Tibial nerve (tissue), 4 donors: Measurements from ENCODE around the gene SLC24A3. TPM values are rescaled to one million over a fixed set of nuclear protein-coding genes. Genes with fewer than 3 reads are reported as not detected.

Source experiments
- DNase-seq, 2 donors: peaks; one replicate each; pipeline ENCODE4 v3.0.0-alpha.2; 2019; ENCODE audit warnings: low spot score in 2 of 2
- H3K27ac ChIP-seq, 4 donors: fragments of 200-600 bp; sonication (generic) in 3 of 4; one replicate each; pipeline ENCODE4 v1.5.1; 2017 to 2019; ENCODE audit warnings: mild to moderate bottlenecking in 1 of 4
- H3K27me3 ChIP-seq, 2 donors: fragments of 200-600 bp; sonication (generic) in 1 of 2; one replicate each; pipeline versions ENCODE4 v1.5.1 to v1.6.0; 2017 to 2019
- H3K36me3 ChIP-seq, 3 donors: fragments of 200-600 bp; sonication (generic); one replicate each; pipeline ENCODE4 v1.5.1; 2018 to 2019
- H3K4me1 ChIP-seq, 4 donors: fragments of 200-600 bp; sonication (generic) in 3 of 4; one replicate each; pipeline ENCODE4 v1.5.1; 2017 to 2019
- H3K4me3 ChIP-seq, 4 donors: fragments of 200-600 bp; sonication (generic) in 3 of 4; one replicate each; pipeline ENCODE4 v1.5.1; 2017 to 2019; ENCODE audit warnings: mild to moderate bottlenecking in 1 of 4, moderate library complexity in 1 of 4
- H3K9me3 ChIP-seq, 4 donors: fragments of 200-600 bp; sonication (generic) in 3 of 4; one replicate each; pipeline ENCODE4 v1.5.1; 2017 to 2019
- EP300 ChIP-seq, 2 donors: sonication (generic); formaldehyde crosslinking; IDR thresholded peaks; one replicate each; pipeline ENCODE4 v1.6.1; 2017; ENCODE audit warnings: antibody characterized with exemption in 2 of 2, mild to moderate bottlenecking in 1 of 2
- POLR2A ChIP-seq, 2 donors: fragments of 450-650 bp; IDR thresholded peaks; one replicate each; pipeline ENCODE4 v1.6.1; 2017; ENCODE audit warnings: antibody characterized with exemption in 2 of 2, mild to moderate bottlenecking in 2 of 2, moderate library complexity in 2 of 2
- WGBS, 2 donors: methylation state at CpG; one replicate each; pipeline ENCODE4 v1.1.5; 2018; 5-methylcytosine and 5-hydroxymethylcytosine counted together
- total RNA-seq, 4 donors: library from RNA; depleted of rRNA; stranded (reverse); fragments of >200 nt; gene quantifications; one replicate each; pipeline ENCODE4 v1.1.0, GENCODE V29; 2016
- TF ChIP-seq, protein P1 (sequence below), 5 experiments: fragments of 200-600 bp in 3 of 5; fragments of 450-650 bp in 2 of 5; sonication (generic) in 3 of 5; IDR thresholded peaks; one replicate each; pipeline ENCODE4 v1.5.1; 2016 to 2019; ENCODE audit warnings: antibody characterized with exemption in 5 of 5, mild to moderate bottlenecking in 3 of 5, moderate library complexity in 2 of 5

SLC24A3 gene
- total RNA-seq, 4 donors from 2014 or later, result 1.3 to 4.0 (median 2.7) TPM

DNA sequence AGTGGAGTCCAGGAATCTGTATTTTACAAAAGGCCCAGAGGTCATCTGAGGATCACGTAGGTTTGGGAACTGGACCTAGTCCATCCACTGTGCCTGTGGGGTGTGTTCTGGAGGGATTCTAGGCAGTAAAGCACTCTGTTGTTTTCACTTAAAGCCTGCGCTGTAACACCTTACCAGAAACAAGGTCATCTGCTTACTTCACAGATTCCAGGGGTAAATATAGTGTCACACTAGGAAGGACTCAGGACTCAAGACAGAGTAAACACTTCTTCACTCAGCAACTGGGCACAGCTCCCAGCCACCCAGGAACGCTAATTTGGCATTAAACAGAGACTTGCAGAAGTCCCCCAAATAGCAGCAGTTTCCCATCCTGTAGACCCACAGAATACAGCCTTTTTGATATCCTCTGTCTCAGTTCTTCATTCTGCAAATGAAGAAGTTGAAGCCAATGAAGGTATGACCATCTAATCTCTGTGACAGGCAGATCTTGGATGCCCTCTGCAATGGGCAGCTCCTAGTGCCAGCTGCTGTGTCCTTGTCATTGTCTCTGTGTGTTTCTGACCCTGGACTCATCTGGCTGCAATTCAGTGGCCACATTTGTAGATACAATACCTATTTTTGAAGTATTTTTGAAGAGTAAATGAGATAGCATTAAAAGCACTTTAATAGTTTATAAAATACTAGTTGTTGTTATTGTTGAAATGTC lies 129.1 kb downstream of the SLC24A3 start:
- Histone ChIP-seq H3K9me3 (no peaks in the 10 kb centered on the region), H3K27ac (no peak overlapping the region), H3K4me3 (no peak overlapping the region), H3K4me1 (no peaks in the 10 kb centered on the region), H3K36me3 (no peaks in the 10 kb centered on the region), H3K27me3 (no peaks in the 10 kb centered on the region)
- TF ChIP-seq, protein P1, sequence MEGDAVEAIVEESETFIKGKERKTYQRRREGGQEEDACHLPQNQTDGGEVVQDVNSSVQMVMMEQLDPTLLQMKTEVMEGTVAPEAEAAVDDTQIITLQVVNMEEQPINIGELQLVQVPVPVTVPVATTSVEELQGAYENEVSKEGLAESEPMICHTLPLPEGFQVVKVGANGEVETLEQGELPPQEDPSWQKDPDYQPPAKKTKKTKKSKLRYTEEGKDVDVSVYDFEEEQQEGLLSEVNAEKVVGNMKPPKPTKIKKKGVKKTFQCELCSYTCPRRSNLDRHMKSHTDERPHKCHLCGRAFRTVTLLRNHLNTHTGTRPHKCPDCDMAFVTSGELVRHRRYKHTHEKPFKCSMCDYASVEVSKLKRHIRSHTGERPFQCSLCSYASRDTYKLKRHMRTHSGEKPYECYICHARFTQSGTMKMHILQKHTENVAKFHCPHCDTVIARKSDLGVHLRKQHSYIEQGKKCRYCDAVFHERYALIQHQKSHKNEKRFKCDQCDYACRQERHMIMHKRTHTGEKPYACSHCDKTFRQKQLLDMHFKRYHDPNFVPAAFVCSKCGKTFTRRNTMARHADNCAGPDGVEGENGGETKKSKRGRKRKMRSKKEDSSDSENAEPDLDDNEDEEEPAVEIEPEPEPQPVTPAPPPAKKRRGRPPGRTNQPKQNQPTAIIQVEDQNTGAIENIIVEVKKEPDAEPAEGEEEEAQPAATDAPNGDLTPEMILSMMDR (IDR thresholded peaks at IDR 0.05), result no peak
- TF ChIP-seq EP300 (IDR thresholded peaks at IDR 0.05) (no peak), POLR2A (IDR thresholded peaks at IDR 0.05) (no peak)
- no peak for DNase-seq
- WGBS, 2 donors, result 72 to 81% methylated on average over 3 of the region's 3 CpGs

DNA sequence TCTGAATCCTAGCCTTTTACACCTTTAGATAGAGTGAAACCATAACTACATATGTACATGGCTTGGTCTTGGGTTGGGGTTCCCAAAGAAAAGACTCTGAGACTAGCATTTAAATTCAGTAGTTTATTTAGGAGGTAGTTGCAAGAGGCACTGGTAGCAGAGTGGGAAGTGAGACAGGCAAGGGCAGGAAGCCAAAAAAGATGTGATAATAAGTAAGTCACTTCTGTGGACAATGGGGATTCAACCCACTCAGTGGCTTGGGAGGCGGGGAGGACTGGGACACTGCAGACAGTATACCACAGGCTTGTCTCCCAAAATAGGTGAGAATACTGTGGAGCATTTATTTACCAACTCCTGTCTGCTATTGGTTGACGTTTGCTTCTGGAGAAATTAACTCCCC lies 131.9 kb downstream of the SLC24A3 start:
- WGBS, 2 donors, result 78 to 82% methylated on average over 2 of the region's 2 CpGs
- no peak overlapping the region for H3K27ac ChIP-seq
- no peaks in the 10 kb centered on the region for H3K9me3 ChIP-seq
- H3K27me3 ChIP-seq, result no peaks in the 10 kb centered on the region
- no peak for DNase-seq
- H3K36me3 ChIP-seq, result no peaks in the 10 kb centered on the region
- TF ChIP-seq EP300 (IDR thresholded peaks at IDR 0.05) (no peak), POLR2A (IDR thresholded peaks at IDR 0.05) (no peak)
- TF ChIP-seq, protein P1 (IDR thresholded peaks at IDR 0.05), result no peak
- H3K4me3 ChIP-seq, result no peak overlapping the region
- no peaks in the 10 kb centered on the region for H3K4me1 ChIP-seq

DNA sequence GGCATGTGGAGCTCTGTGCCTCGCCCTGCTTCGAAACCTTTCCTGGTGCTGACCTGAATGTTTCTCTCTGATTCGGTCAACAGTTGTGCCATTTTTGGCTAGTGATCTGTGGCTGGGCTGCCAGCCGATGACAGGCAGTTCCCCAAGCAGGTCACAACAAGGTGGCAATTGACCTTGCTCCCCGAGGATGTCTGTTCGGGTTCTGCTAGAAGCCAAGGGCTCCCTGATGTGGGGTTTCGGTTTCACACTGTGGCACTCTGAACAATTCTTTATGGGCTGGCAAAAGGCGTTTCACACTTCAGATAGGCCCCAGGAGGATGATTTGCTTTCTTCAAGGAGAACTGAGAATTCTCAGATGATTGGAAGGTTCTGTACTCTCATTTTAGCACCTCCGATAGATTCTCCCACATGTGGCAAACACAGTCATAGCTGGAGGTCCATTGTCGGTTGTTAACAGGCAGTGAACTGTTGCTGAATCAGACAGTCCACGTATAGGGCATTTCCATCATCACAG lies 135.6 kb downstream of the SLC24A3 start:
- Histone ChIP-seq H3K4me3 (no peak overlapping the region), H3K4me1 (no peaks in the 10 kb centered on the region), H3K27ac (no peak overlapping the region), H3K36me3 (no peaks in the 10 kb centered on the region), H3K27me3 (no peaks in the 10 kb centered on the region), H3K9me3 (no peaks in the 10 kb centered on the region)
- no peak for TF ChIP-seq POLR2A (IDR thresholded peaks at IDR 0.05)
- 80 to 82% methylated on average over 11 of the region's 11 CpGs for WGBS, 2 donors
- DNase-seq, result no peak

DNA sequence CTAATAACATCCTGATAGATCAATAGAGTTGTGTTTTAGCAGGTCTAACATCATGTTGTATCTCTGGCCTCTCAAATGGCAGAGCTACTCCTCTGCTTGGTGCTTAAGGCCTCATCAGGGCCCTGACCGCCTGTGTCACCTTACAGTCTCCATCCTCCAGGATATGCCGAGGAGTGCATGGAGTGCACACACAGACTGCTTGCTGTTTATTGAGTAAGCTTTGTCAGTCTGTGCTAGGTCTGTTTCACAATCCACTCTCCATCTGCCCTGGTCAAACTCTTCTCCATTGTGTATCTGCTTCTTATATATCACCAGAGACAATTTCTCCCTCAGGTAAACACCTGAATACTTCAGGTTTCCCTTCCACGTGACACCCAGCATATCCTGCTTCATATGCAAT lies 136.1 kb downstream of the SLC24A3 start:
- no peak for DNase-seq
- no peaks in the 10 kb centered on the region for H3K36me3 ChIP-seq
- H3K9me3 ChIP-seq, result no peaks in the 10 kb centered on the region
- no peak overlapping the region for H3K27ac ChIP-seq
- H3K4me3 ChIP-seq, result no peak overlapping the region
- H3K4me1 ChIP-seq, result no peaks in the 10 kb centered on the region
- H3K27me3 ChIP-seq, result no peaks in the 10 kb centered on the region
- TF ChIP-seq POLR2A (IDR thresholded peaks at IDR 0.05) (no peak), EP300 (IDR thresholded peaks at IDR 0.05) (no peak)
- TF ChIP-seq, protein P1 (IDR thresholded peaks at IDR 0.05), result no peak
- WGBS, 2 donors, result 84 to 90% methylated on average over 3 of the region's 3 CpGs

DNA sequence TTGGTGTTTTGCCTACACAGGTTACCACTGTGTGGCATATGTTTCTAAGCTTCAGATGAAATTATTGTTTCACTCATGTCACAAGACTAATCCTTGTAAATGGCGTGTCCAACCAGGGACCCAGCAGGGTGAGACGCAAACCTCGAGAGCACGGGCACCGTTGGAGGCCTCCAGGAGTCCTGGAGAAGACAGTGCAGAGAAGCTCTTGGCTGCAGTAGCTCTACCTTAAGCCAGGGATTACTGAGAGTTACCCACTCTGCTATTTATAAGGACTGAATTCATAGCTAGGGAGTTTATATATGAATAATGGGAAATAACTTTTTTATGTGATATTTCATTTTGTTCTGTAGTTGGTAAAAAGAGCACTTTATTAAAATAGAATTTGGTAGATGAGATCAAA lies 137.4 kb downstream of the SLC24A3 start:
- no peaks in the 10 kb centered on the region for H3K4me1 ChIP-seq
- H3K27me3 ChIP-seq, result no peaks in the 10 kb centered on the region
- no peaks in the 10 kb centered on the region for H3K36me3 ChIP-seq
- H3K27ac ChIP-seq, result no peak overlapping the region
- H3K9me3 ChIP-seq, result no peaks in the 10 kb centered on the region
- no peak for DNase-seq
- TF ChIP-seq POLR2A (IDR thresholded peaks at IDR 0.05), result no peak
- TF ChIP-seq, protein P1 (IDR thresholded peaks at IDR 0.05), result no peak
- no peak for TF ChIP-seq EP300 (IDR thresholded peaks at IDR 0.05)
- H3K4me3 ChIP-seq, result no peak overlapping the region
- WGBS, 2 donors, result 94 to 96% methylated on average over 5 of the region's 5 CpGs
